Esophagus squamous epithelium (tissue), 5 donors: ENCODE results near the gene KRCC1. TPM values are rescaled to one million over a fixed set of nuclear protein-coding genes. Genes with fewer than 3 reads are reported as not detected.

Experiments used
- DNase-seq: peaks from one replicate; lab custom pipeline; 2025; lab: John Stamatoyannopoulos, UW
- H3K27ac ChIP-seq, 4 donors: fragments of 200-600 bp; sonication (generic); one replicate each; pipeline ENCODE4 v1.5.1; 2016 to 2019; ENCODE audit warnings: mild to moderate bottlenecking in 1 of 4
- H3K27me3 ChIP-seq, 4 donors: fragments of 200-600 bp; sonication (generic); 1 replicate in 3 of 4; 2 replicates in 1 of 4; pipeline versions ENCODE4 v1.5.1 to v1.6.0; 2017 to 2021; ENCODE audit warnings: antibody characterized with exemption in 1 of 4
- H3K36me3 ChIP-seq, 3 donors: fragments of 200-600 bp; sonication (generic); one replicate each; pipeline ENCODE4 v1.5.1; 2016 to 2019
- H3K4me1 ChIP-seq, 3 donors: fragments of 200-600 bp; sonication (generic); one replicate each; pipeline ENCODE4 v1.5.1; 2017 to 2019
- H3K4me3 ChIP-seq, 4 donors: fragments of 200-600 bp; sonication (generic); 1 replicate in 3 of 4; 2 replicates in 1 of 4; pipeline ENCODE4 v1.5.1; 2016 to 2019; ENCODE audit warnings: mild to moderate bottlenecking in 2 of 4, moderate library complexity in 1 of 4
- H3K9me3 ChIP-seq, 3 donors: fragments of 200-600 bp; sonication (generic); one replicate each; pipeline ENCODE4 v1.5.1; 2016 to 2019
- POLR2A ChIP-seq, 4 donors: fragments of 450-650 bp; IDR thresholded peaks; one replicate each; pipeline ENCODE4 v1.6.1; 2017; ENCODE audit warnings: antibody characterized with exemption in 4 of 4, mild to moderate bottlenecking in 4 of 4, moderate library complexity in 3 of 4
- WGBS, 2 donors: methylation state at CpG; one replicate each; pipeline ENCODE4 v1.1.5; 2018; 5-methylcytosine and 5-hydroxymethylcytosine counted together
- intact Hi-C: fragments of 100-400 bp; cut with DNase I; formaldehyde crosslinking; loops from one replicate; pipeline ENCODE4 v1.15.0; 2022
- total RNA-seq, 4 donors: library from RNA; depleted of rRNA; stranded (reverse); fragments of >200 nt; gene quantifications; one replicate each; pipeline ENCODE4 v1.1.0, GENCODE V29; 2016
- TF ChIP-seq, protein P1 (sequence below), 6 experiments: fragments of 450-650 bp in 4 of 6; fragments of 200-600 bp in 2 of 6; sonication (generic) in 2 of 6; IDR thresholded peaks; one replicate each; pipeline ENCODE4 v1.5.1; 2016 to 2019; ENCODE audit warnings: antibody characterized with exemption in 6 of 6, mild to moderate bottlenecking in 4 of 6, moderate library complexity in 4 of 6
- donor health status: DM: yes; HTN: yes; CAD: no.

KRCC1 gene
- total RNA-seq, 4 donors from 2014 or later = 11.7 to 28.4 (median 20.1) TPM

DNA sequence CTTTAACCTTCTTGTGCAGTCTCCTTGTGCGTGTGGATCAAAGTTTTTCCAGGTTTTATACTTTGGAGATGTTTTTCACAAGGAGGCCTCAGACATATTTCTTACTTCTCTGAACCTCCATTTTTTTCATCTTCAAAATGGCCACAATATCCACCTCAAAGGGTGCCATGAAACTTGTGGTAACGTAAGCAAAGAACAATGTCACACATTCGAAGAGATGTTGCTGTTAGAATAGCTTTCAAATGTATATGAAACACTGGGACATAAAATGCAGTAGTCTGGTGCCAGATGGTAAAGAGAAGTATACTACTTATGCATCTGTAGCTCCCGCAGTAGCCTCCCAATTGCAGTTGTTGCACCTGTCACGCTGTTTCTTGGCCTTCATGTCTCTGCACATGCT is 2.6 kb upstream of the KRCC1 start:
- Histone ChIP-seq H3K4me3 (no peak overlapping the region), H3K36me3 (no peaks in the 10 kb centered on the region), H3K27ac (no peak overlapping the region), H3K4me1 (peaks cover 16 to 30% (median 20%) of the 10 kb centered on the region in 3 donors), H3K9me3 (no peaks in the 10 kb centered on the region), H3K27me3 (no peaks in the 10 kb centered on the region)
- TF ChIP-seq, protein P1, sequence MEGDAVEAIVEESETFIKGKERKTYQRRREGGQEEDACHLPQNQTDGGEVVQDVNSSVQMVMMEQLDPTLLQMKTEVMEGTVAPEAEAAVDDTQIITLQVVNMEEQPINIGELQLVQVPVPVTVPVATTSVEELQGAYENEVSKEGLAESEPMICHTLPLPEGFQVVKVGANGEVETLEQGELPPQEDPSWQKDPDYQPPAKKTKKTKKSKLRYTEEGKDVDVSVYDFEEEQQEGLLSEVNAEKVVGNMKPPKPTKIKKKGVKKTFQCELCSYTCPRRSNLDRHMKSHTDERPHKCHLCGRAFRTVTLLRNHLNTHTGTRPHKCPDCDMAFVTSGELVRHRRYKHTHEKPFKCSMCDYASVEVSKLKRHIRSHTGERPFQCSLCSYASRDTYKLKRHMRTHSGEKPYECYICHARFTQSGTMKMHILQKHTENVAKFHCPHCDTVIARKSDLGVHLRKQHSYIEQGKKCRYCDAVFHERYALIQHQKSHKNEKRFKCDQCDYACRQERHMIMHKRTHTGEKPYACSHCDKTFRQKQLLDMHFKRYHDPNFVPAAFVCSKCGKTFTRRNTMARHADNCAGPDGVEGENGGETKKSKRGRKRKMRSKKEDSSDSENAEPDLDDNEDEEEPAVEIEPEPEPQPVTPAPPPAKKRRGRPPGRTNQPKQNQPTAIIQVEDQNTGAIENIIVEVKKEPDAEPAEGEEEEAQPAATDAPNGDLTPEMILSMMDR (IDR thresholded peaks at IDR 0.05) = no peak
- no peak for TF ChIP-seq POLR2A (IDR thresholded peaks at IDR 0.05)
- WGBS, 2 donors = 85 to 89% methylated on average over 5 of the region's 5 CpGs
- intact Hi-C loops = loop anchor here (5.0 kb wide), 1 partner anchor 104 kb away; no protein-coding TSS in a partner anchor
- no peak for DNase-seq

DNA sequence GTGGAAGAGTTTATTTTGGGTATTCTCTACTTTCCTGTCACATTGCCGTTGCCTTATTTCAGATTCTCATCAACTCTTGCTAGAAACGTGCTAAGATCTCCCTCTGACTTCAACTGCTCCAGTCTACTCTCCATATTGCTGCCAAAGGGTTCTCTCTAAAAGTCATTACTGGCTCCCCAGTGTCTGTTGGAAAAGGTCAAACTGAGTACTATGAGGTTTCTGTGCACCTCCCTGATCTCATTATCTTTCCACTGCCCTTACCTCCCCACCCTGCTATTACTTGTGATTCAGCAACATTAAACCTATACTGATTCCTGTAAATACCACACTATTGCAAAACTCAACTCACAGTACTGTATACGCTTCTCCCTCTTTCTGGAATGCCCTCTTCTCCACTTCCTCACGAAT is 1.9 kb upstream of the KRCC1 start:
- Histone ChIP-seq H3K4me3 (no peak overlapping the region), H3K36me3 (no peaks in the 10 kb centered on the region), H3K27ac (peak overlapping the region in 1 of 4 donors; percentile 37), H3K27me3 (no peaks in the 10 kb centered on the region), H3K9me3 (no peaks in the 10 kb centered on the region), H3K4me1 (peaks cover 16 to 38% (median 20%) of the 10 kb centered on the region in 3 donors)
- no peak for DNase-seq
- TF ChIP-seq, protein P1 (IDR thresholded peaks at IDR 0.05) = no peak
- TF ChIP-seq POLR2A (IDR thresholded peaks at IDR 0.05) = no peak
- intact Hi-C loops = loop anchor here (5.0 kb wide), 1 partner anchor 105 kb away; no protein-coding TSS in a partner anchor
- WGBS, 2 donors = 60 to 71% methylated on average over 4 of the region's 4 CpGs

DNA sequence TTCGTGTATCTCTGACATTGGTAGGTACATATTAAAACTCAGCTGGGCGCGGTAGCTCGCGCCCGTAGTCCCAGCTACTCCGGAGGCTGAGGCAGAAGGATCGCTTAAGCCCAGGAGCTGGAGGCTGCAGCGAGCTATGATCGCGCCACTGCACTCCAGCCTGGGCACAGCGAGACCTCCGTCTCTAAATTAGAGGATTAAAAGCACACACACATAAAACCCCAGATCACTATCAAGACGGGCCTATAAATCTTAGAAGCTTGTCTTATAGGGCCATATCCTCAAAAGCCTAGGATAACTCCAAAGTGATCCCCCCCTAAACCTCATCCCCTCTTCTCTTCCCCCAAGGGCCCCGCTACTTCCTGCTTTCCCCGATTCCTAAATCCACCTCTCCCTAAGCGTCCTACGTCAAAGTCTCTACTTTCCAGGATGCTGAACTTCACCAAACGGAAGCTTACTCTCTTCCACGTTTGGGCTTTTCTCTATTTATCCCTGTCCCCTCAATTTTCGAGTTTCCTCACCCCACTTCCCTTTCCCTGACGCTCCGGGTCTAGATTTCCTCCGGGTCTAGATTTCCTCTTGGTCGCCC is 707 bp downstream of the KRCC1 start:
- TF ChIP-seq POLR2A (IDR thresholded peaks at IDR 0.05) = no peak
- TF ChIP-seq, protein P1 (IDR thresholded peaks at IDR 0.05) = no peak
- no peaks in the 10 kb centered on the region for H3K9me3 ChIP-seq
- intact Hi-C loops = loop anchor here (5.0 kb wide), 1 partner anchor 107 kb away; no protein-coding TSS in a partner anchor
- peak overlapping the region; percentile 98 to 100 (median 98) for H3K27ac ChIP-seq
- WGBS, 2 donors = 14 to 24% methylated on average over 17 to 22 of the region's 25 CpGs
- no peaks in the 10 kb centered on the region for H3K27me3 ChIP-seq
- peak overlapping the region; percentile 76 to 96 (median 86) for H3K4me3 ChIP-seq
- DNase-seq = no peak
- peaks cover 0 to 4% (median 0%) of the 10 kb centered on the region in 3 donors for H3K36me3 ChIP-seq
- H3K4me1 ChIP-seq = peaks cover 16 to 44% (median 20%) of the 10 kb centered on the region in 3 donors

DNA sequence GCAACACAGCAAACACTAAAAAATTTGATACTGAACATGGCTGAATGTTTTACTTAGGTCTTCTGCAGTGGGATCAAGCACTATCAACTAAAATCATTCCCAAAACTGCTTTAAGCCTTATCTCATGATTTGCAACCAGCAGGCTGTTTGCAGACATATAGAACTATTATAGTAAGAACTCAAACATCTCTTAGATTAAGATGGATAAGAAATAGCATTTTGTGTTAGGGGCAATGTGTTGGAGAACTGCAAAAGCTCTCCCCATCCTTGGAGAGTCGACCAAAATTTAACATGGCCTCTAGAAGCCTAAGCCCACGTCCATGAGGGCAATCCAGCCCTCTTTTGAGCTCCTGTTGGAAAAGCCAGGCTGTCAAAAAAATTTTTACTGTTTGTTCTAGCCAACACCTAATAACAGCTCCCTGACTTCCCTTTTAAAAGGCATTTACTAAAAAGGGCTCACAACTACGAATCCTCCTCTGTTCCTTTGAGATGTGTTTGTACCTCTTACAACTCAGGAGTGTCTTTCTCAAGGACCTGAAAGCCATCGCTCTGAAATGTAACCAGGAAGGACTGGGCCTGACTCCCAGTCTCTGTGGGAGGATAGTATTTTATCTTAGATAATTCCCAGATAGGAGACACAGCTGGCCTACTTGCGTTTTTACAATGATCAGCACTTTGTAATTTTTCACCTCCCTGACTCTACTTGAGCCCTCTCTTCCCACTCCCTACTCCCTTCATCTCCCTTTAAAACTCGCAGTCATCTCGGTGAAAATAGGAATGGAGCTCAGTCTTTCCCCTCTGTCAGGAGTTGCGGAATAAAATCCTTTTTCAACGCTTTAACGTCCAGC is 1.4 kb downstream of the KRCC1 start:
- Histone ChIP-seq H3K36me3 (peaks cover 0 to 4% (median 0%) of the 10 kb centered on the region in 3 donors), H3K4me1 (peaks cover 16 to 44% (median 20%) of the 10 kb centered on the region in 3 donors), H3K27me3 (no peaks in the 10 kb centered on the region), H3K9me3 (no peaks in the 10 kb centered on the region), H3K4me3 (peak overlapping the region; percentile 76 to 96 (median 86)), H3K27ac (peak overlapping the region; percentile 98 to 100 (median 98))
- TF ChIP-seq, protein P1 (IDR thresholded peaks at IDR 0.05) = no peak
- TF ChIP-seq POLR2A (IDR thresholded peaks at IDR 0.05) = no peak
- WGBS, 2 donors = 53 to 57% methylated on average over 10 of the region's 10 CpGs
- DNase-seq = no peak
- intact Hi-C loops = no loop called here
